Fibroblast of the aortic adventitia (primary cell): Measurements from ENCODE around the gene IL1RAPL2. TPM values are rescaled to one million over a fixed set of nuclear protein-coding genes. Genes with fewer than 3 reads are reported as not detected.
A peak's percentile ranks its signal among the peaks of the same experiment; 100 is the strongest.

Experiments used
- DNase-seq: peaks from one replicate; pipeline ENCODE4 v3.0.0-alpha.2; 2010; ENCODE audit warnings: low read depth
- H3K4me3 ChIP-seq: 2 replicates; pipeline ENCODE4 v1.5.1; 2011; ENCODE audit warnings: low read depth, mild to moderate bottlenecking, control low read depth, low read length, moderate library complexity
- CTCF ChIP-seq: IDR thresholded peaks from 2 replicates; pipeline ENCODE4 v1.5.1; 2011; ENCODE audit warnings: mild to moderate bottlenecking, low read length, control low read depth, inconsistent platforms; ENCODE audit not compliant: insufficient read depth
- total RNA-seq: library from RNA; depleted of rRNA; stranded (reverse); fragments of >200 nt; gene quantifications from 2 replicates; pipeline ENCODE4 v1.2.3, GENCODE V29; 2012; ENCODE audit warnings: low replicate concordance

The IL1RAPL2 gene
- total RNA-seq, 1 donor, result 0.27 TPM

- TF ChIP-seq CTCF, result no peak
- no peak for DNase-seq
Measured at GRCh38 chrX:105347373-105347772, 781.4 kb downstream of the IL1RAPL2 start.

DNA sequence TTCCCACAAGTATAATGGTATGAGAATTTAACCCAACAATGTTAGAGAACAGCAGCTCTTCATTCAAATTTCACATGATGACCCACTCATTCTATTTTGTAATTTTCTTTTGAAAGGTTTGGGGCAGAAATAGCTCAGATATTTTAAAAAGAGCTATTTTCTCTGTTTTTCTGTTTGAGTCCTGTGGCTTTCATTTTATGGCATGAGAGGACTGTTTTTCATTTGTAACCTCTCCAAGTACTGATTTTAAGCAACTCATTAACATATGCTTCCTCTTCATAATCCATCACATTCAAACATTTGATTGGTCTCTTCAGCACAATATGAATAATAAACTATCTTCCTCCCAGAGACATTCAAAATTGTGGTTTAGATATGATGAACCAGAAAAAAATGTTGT, 783.5 kb downstream of the IL1RAPL2 start:
- no peak for TF ChIP-seq CTCF
- no peak for DNase-seq
- H3K4me3 ChIP-seq, result no peak overlapping the region

More at GRCh38 chrX:105347373-105347772, 781.4 kb downstream of the IL1RAPL2 start:
- H3K4me3 ChIP-seq, result no peak overlapping the region

- DNase-seq, result peak; percentile 43
- H3K4me3 ChIP-seq, result no peak overlapping the region
- no peak for TF ChIP-seq CTCF
Measured at GRCh38 chrX:105375816-105376215, 809.8 kb downstream of the IL1RAPL2 start.

- no peak overlapping the region for H3K4me3 ChIP-seq
- DNase-seq, result no peak
- TF ChIP-seq CTCF, result no peak
Measured at GRCh38 chrX:105424729-105425128, 858.7 kb downstream of the IL1RAPL2 start.

- DNase-seq, result no peak
- no peak for TF ChIP-seq CTCF
Measured at GRCh38 chrX:105451401-105451800, 885.4 kb downstream of the IL1RAPL2 start.

GRCh38 chrX:105458846-105459245, 892.8 kb downstream of the IL1RAPL2 start:
- H3K4me3 ChIP-seq, result no peak overlapping the region
- no peak for TF ChIP-seq CTCF
- peak; percentile 26 for DNase-seq

More at GRCh38 chrX:105451401-105451800, 885.4 kb downstream of the IL1RAPL2 start:
- no peak overlapping the region for H3K4me3 ChIP-seq

DNA sequence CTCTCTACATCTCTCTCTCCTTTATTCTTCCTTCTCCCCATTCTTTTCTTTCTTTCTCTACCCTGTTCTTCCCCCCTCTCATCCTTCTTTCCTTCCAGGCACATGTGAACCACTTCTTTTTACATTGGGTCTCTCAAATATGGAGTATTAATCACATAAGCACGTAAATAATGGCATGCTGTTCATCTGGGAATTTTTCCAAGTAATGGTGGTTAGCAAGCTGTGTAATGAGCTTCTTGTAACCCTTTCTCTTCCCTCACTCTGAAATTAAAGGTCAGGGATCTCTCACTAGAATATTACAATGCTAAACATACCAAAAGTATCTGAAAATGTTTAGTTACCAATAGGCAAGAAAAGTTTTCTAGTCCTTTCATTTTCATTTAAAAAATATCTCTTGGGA, 894.4 kb downstream of the IL1RAPL2 start:
- H3K4me3 ChIP-seq, result no peak overlapping the region
- TF ChIP-seq CTCF, result no peak
- DNase-seq, result peak; percentile 55
